ENCODE measurements around the gene TNFRSF14. TPM values are rescaled to one million over a fixed set of nuclear protein-coding genes. Genes with fewer than 3 reads are reported as not detected.
A peak's percentile ranks its signal among the peaks of the same experiment; 100 is the strongest.

Gene TNFRSF14
- total and polyA plus RNA-seq, 4 donors = 33.9 to 137 (median 72.4) TPM

DNA sequence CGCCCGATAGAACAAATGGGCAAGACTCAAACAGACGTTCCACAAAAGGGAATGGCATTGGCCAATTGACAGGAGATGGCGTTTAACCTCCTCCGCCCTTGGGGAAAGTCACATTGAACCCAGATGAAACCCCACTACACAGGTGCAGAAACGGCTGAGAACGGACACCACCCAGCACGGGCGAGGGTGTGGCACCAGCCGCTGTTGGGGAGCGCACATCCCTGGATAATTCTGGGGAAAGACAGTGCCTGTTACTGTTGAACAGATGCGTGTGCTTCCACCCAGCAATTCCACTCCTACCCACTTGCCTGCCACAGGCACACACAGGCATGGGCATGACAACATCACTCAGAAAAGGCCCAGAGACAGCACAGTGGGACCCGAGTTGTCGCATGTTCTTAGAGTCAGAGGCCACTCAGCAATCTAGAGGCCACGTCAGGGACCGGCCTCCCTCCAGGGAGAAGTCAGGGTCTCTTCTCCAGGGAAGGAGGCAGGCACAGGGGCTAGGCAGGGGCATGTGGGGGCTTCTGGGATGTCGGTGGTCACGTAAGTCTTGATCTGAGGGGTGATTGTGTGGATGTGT is 45.6 kb downstream of the TNFRSF14 start:
- no peaks in the 10 kb centered on the region for H3K27me3 ChIP-seq (ENCODE audit: control insufficient read depth in 1 of 2, insufficient read depth in 2 of 2, low read length in 1 of 2)
- no peaks in the 10 kb centered on the region for H3K9me3 ChIP-seq (ENCODE audit: control insufficient read depth, low read length)
- H3K36me3 ChIP-seq (ENCODE audit: control insufficient read depth in 1 of 2, insufficient read depth in 2 of 2, low read length in 1 of 2) = no peaks in the 10 kb centered on the region
- DNase-seq (peak in 1 of 2 donors; percentile 39), ATAC-seq (ENCODE audit: low FRiP score) (no peak)
- no peak overlapping the region for H3K27ac ChIP-seq (ENCODE audit: low read depth in 1 of 2, low read length in 2 of 2)
- no peaks in the 10 kb centered on the region for H3K4me1 ChIP-seq (ENCODE audit: control insufficient read depth in 1 of 2, insufficient read depth in 2 of 2, low read length in 2 of 2)
- intact Hi-C loops (cut with DNase I) = no loop called here
- H3K4me3 ChIP-seq (ENCODE audit: low read length in 2 of 2) = no peak overlapping the region
- WGBS, 2 donors = 87 to 90% methylated on average over 18 of the region's 18 CpGs

DNA sequence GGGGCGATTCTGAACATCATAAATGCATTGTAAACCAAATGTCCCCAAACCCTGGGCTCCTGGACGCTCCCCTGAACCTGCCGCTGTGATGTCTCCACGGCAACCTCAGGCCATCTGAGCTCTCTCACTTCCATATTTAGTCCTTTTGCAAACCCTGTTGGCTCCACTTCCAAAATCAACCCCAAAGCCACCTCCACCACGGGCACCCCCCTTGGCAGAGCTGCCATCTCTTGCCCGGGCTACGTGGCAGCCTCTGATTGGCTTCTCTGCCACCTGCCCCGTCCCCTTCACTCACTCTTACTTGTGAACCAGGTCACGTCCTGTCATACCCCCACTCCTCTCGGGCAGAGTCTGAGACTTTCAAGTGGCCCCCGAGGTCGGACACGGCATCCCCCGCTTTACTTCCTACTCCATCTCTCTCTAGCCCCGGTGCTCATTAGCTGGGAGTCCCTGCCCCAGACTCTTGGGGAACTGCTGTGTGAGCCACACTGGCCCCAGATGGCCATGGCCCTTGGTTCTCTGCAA is 46.2 kb downstream of the TNFRSF14 start:
- DNase-seq (peak; percentile 37 to 45), ATAC-seq (ENCODE audit: low FRiP score) (no peak)
- H3K27me3 ChIP-seq (ENCODE audit: control insufficient read depth in 1 of 2, insufficient read depth in 2 of 2, low read length in 1 of 2) = no peaks in the 10 kb centered on the region
- H3K27ac ChIP-seq (ENCODE audit: low read depth in 1 of 2, low read length in 2 of 2) = no peak overlapping the region
- intact Hi-C loops (cut with DNase I) = no loop called here
- H3K4me3 ChIP-seq (ENCODE audit: low read length in 2 of 2) = no peak overlapping the region
- H3K36me3 ChIP-seq (ENCODE audit: control insufficient read depth in 1 of 2, insufficient read depth in 2 of 2, low read length in 1 of 2) = no peaks in the 10 kb centered on the region
- H3K4me1 ChIP-seq (ENCODE audit: control insufficient read depth in 1 of 2, insufficient read depth in 2 of 2, low read length in 2 of 2) = no peaks in the 10 kb centered on the region
- H3K9me3 ChIP-seq (ENCODE audit: control insufficient read depth, low read length) = no peaks in the 10 kb centered on the region
- 79 to 81% methylated on average over 15 of the region's 15 CpGs for WGBS, 2 donors

DNA sequence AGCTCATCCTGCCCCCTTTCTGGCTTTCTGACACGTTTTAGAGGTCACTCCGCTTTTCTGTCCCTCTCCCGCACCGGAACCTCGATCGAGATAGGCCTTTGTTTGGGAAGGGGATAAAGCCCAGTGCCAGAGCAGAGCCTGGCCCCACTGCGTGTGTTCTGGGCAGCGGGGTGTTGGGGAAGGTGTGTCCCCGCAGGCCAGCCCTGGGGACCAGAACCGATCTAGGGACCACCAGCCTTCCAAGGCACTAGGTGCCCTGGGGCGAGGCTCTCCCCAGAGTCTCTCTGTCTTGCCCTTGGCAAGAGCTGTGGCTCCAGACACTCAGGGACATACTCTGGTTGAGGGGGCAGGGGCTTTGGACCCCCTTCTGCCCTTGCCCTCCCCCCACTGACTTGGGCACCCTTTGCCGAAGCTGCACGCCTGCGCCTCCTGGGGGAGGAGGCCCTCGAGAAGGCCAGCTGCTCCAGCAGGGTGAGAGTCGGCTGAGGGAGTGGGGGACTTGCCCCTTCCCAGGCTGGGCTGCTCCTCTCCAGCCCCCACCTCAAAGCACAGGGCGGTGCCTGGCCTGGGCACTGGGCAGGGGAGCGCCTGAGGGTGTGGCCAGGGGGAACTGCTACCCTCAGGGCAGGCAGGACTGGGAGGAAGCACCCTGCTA is 46.8 kb downstream of the TNFRSF14 start:
- no peaks in the 10 kb centered on the region for H3K27me3 ChIP-seq (ENCODE audit: control insufficient read depth in 1 of 2, insufficient read depth in 2 of 2, low read length in 1 of 2)
- no peaks in the 10 kb centered on the region for H3K36me3 ChIP-seq (ENCODE audit: control insufficient read depth in 1 of 2, insufficient read depth in 2 of 2, low read length in 1 of 2)
- 79 to 82% methylated on average over 17 to 18 of the region's 18 CpGs for WGBS, 2 donors
- no peak overlapping the region for H3K4me3 ChIP-seq (ENCODE audit: low read length in 2 of 2)
- DNase-seq = peak in 1 of 2 donors; percentile 44
- peak; percentile 35 for ATAC-seq (ENCODE audit: low FRiP score)
- intact Hi-C loops (cut with DNase I) = no loop called here
- H3K9me3 ChIP-seq (ENCODE audit: control insufficient read depth, low read length) = no peaks in the 10 kb centered on the region
- no peak overlapping the region for H3K27ac ChIP-seq (ENCODE audit: low read depth in 1 of 2, low read length in 2 of 2)
- no peaks in the 10 kb centered on the region for H3K4me1 ChIP-seq (ENCODE audit: control insufficient read depth in 1 of 2, insufficient read depth in 2 of 2, low read length in 2 of 2)

DNA sequence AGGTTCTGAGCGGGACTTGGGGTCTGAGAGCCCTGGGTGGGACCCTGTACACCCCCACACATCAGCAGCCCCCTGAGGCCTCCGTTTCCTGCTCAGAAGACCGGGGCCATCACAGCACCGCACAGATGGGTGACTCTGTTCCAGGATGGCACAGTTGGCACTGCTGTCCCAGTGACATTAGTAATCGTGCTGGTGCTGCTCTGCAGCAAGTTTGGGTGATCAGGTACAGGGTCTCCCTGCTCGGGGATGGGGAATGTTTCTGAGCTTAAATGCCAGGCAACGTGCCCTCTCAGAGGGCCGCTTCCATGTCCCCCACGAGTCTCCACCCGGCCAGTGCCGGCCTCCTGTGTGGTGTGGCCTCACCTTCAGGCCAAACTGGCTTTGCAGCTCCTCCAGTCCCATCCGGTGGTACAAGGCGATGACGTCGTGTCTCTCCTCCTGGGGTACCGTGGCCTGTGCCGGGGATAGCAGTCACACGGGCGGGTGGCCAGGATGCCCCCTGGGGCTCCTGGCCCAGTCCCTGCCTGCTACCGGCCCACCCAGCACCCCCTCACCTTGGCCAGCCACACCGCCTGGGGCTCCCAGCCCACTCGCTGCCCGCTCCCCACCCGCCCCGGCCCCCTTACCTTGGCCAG is 47.5 kb downstream of the TNFRSF14 start:
- intact Hi-C loops (cut with DNase I) = no loop called here
- DNase-seq (peak in 1 of 2 donors; percentile 73), ATAC-seq (ENCODE audit: low FRiP score) (no peak)
- 85 to 86% methylated on average over 25 of the region's 25 CpGs for WGBS, 2 donors
- Histone ChIP-seq H3K27me3 (ENCODE audit: control insufficient read depth in 1 of 2, insufficient read depth in 2 of 2, low read length in 1 of 2) (no peaks in the 10 kb centered on the region), H3K36me3 (ENCODE audit: control insufficient read depth in 1 of 2, insufficient read depth in 2 of 2, low read length in 1 of 2) (no peaks in the 10 kb centered on the region), H3K9me3 (ENCODE audit: control insufficient read depth, low read length) (no peaks in the 10 kb centered on the region), H3K27ac (ENCODE audit: low read depth in 1 of 2, low read length in 2 of 2) (no peak overlapping the region), H3K4me1 (ENCODE audit: control insufficient read depth in 1 of 2, insufficient read depth in 2 of 2, low read length in 2 of 2) (no peaks in the 10 kb centered on the region), H3K4me3 (ENCODE audit: low read length in 2 of 2) (no peak overlapping the region)

DNA sequence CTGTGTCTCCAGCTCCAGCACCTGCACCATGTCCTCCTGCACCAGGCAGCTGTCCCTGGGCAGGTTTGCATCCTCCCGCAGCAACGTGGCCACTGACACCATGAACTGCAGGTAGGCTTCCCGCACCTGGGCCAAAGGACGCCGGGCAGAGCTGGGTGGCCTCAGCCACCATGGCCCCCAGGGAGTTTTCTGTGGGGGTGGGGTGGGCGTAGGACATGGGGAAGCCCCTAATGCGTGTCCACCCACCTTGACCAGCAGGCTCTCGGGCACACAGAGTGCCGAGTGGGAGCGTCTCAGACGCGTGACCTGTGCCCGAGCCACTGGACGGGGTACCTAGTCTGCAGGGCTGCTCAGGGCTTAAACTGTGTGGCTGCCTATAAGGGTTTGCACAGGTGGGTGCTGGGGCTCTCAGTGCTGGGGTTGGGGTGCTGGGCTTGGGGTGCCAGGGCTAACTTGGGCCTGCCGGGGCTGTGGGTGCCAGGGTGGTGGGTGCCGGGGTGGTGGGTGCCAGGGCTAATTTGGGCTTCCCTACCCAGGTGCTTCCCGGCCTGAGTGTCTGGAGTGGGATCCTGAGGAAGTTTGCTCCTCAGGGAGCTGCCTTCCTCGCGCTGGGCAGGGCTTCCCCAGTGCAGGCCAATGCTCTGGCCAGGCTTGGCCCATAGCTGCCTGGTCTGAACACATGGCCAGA is 48.1 kb downstream of the TNFRSF14 start:
- peak in 1 of 2 donors; percentile 57 for DNase-seq

DNA sequence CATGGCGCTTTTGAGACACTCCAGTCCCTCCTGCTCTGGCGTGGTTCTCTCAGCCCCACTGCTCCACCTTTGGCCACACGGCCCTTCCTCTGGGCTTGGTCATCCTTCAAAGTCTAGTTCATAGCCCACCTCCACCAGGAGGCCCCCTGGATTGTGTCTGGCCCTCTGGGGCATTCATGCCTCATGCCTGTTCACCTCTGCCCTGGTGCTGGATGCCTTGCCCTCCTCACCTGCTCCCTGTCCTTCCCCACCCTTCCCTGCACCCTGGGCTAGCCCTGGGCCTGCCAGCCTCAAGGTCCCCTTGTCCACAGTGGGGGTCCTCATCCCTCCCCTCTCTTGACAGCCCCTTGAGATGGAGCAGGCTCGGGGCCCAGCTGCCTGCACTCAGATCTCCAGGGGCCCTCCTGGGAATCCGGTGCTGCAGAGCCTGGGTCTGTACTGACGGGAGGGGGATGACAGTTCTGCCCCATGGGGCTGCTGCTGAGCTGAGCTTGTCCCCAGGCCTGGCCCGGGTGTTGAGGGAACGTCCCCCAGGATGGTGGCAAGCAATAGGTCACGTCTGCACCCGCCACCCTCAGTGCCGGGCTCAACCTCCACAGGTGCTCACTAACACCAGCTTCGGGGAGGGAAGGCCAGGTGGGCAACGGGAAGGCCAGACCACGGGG is 48.8 kb downstream of the TNFRSF14 start:
- Histone ChIP-seq H3K4me3 (ENCODE audit: low read length in 2 of 2) (no peak overlapping the region), H3K9me3 (ENCODE audit: control insufficient read depth, low read length) (no peaks in the 10 kb centered on the region), H3K36me3 (ENCODE audit: control insufficient read depth in 1 of 2, insufficient read depth in 2 of 2, low read length in 1 of 2) (no peaks in the 10 kb centered on the region), H3K4me1 (ENCODE audit: control insufficient read depth in 1 of 2, insufficient read depth in 2 of 2, low read length in 2 of 2) (no peaks in the 10 kb centered on the region), H3K27me3 (ENCODE audit: control insufficient read depth in 1 of 2, insufficient read depth in 2 of 2, low read length in 1 of 2) (no peaks in the 10 kb centered on the region), H3K27ac (ENCODE audit: low read depth in 1 of 2, low read length in 2 of 2) (no peak overlapping the region)
- intact Hi-C loops (cut with DNase I) = no loop called here
- DNase-seq = peak; percentile 35 to 69
- 77 to 82% methylated on average over 14 of the region's 14 CpGs for WGBS, 2 donors
- ATAC-seq (ENCODE audit: low FRiP score) = no peak

More for the DNA sequence above, 48.1 kb downstream of the TNFRSF14 start:
- ATAC-seq (ENCODE audit: low FRiP score) = no peak
- H3K9me3 ChIP-seq (ENCODE audit: control insufficient read depth, low read length) = no peaks in the 10 kb centered on the region
- H3K4me3 ChIP-seq (ENCODE audit: low read length in 2 of 2) = no peak overlapping the region
- H3K4me1 ChIP-seq (ENCODE audit: control insufficient read depth in 1 of 2, insufficient read depth in 2 of 2, low read length in 2 of 2) = no peaks in the 10 kb centered on the region
- H3K36me3 ChIP-seq (ENCODE audit: control insufficient read depth in 1 of 2, insufficient read depth in 2 of 2, low read length in 1 of 2) = no peaks in the 10 kb centered on the region
- H3K27me3 ChIP-seq (ENCODE audit: control insufficient read depth in 1 of 2, insufficient read depth in 2 of 2, low read length in 1 of 2) = no peaks in the 10 kb centered on the region
- intact Hi-C loops (cut with DNase I) = no loop called here
- 83 to 91% methylated on average over 19 of the region's 19 CpGs for WGBS, 2 donors
- no peak overlapping the region for H3K27ac ChIP-seq (ENCODE audit: low read depth in 1 of 2, low read length in 2 of 2)

DNA sequence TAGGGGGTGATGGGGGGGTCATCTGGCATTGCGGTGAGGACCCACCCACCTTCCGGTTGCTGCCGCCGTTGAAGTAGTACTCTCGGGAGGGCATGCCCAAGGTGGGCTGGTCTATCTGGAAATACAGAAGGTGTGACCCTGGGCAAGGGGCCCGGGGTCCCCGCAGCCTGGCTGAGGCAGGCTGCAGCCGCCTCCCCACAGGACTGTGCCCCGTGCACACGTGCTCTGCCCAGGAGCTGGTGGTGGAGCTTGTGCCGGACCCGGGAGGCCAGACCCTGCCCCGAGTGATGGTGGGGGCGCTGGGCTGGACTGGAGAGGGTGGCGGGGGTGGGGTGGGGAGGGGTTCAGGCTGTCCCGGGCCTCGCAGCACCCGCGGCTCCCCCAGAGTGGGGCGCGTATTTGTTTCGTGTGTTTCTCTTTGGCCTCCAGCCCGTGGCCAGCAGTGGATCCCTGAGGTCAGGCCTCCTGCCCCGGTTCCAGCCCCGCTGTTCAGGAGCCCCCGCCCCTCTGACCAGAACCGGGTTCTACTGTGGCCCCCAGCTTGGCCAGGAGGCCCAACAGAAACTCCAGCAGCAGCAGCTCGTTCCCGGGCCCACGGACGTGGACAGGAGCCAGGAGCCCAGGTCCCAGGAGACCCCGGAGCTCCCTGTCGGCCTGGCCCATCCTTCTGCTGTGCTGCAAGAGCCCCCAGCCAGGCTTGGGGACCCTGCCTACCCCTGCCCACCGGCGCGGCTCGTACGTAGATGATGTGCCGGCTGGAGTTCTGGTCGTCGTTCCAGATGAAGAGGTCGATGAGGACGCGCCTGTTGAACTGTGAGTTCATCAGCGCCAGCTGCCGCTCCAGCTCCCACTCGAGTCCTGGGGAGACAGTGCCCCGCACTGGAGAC is 49.6 kb downstream of the TNFRSF14 start:
- H3K4me1 ChIP-seq (ENCODE audit: control insufficient read depth in 1 of 2, insufficient read depth in 2 of 2, low read length in 2 of 2) = no peaks in the 10 kb centered on the region
- no peak overlapping the region for H3K4me3 ChIP-seq (ENCODE audit: low read length in 2 of 2)
- DNase-seq (peak; percentile 53 to 61), ATAC-seq (ENCODE audit: low FRiP score) (no peak)
- 79 to 84% methylated on average over 42 to 48 of the region's 48 CpGs for WGBS, 2 donors
- H3K36me3 ChIP-seq (ENCODE audit: control insufficient read depth in 1 of 2, insufficient read depth in 2 of 2, low read length in 1 of 2) = no peaks in the 10 kb centered on the region
- H3K27ac ChIP-seq (ENCODE audit: low read depth in 1 of 2, low read length in 2 of 2) = no peak overlapping the region
- intact Hi-C loops (cut with DNase I) = no loop called here
- no peaks in the 10 kb centered on the region for H3K27me3 ChIP-seq (ENCODE audit: control insufficient read depth in 1 of 2, insufficient read depth in 2 of 2, low read length in 1 of 2)
- no peaks in the 10 kb centered on the region for H3K9me3 ChIP-seq (ENCODE audit: control insufficient read depth, low read length)
